Neural cell (in vitro differentiated cells): ENCODE results near the gene INSL6. TPM values are rescaled to one million over a fixed set of nuclear protein-coding genes. Genes with fewer than 3 reads are reported as not detected.

Experiments used
- H2AFZ ChIP-seq: fragments of 200-600, 300-800 bp; sonication (generic), shearing (Covaris generic); 2 replicates; pipeline ENCODE4 v1.6.0; 2014; ENCODE audit warnings: low read depth, mild to moderate bottlenecking, antibody characterized with exemption, low read length, moderate library complexity
- H3F3A ChIP-seq: fragments of 200-600 bp; shearing (Covaris generic); 2 replicates; pipeline ENCODE4 v1.6.1; 2016; ENCODE audit warnings: mild to moderate bottlenecking, moderate library complexity, mixed read lengths, antibody characterized with exemption, low read length; ENCODE audit not compliant: insufficient read depth, poor library complexity, severe bottlenecking
- H3K27ac ChIP-seq: fragments of 200-600, 300-800 bp; sonication (generic), shearing (Covaris generic); 2 replicates; pipeline ENCODE4 v1.5.1; 2014; ENCODE audit warnings: mild to moderate bottlenecking, low read length, moderate library complexity
- H3K27me3 ChIP-seq: fragments of 300-800, 200-600 bp; sonication (generic), shearing (Covaris generic); 2 replicates; pipeline ENCODE4 v1.6.0; 2014; ENCODE audit warnings: mild to moderate bottlenecking, low read depth, low read length, moderate library complexity; ENCODE audit not compliant: insufficient read depth
- H3K36me3 ChIP-seq: fragments of 300-800, 200-600 bp; sonication (generic), shearing (Covaris generic); 2 replicates; pipeline ENCODE4 v1.5.1; 2014; ENCODE audit warnings: mild to moderate bottlenecking, antibody characterized with exemption, low read length, moderate library complexity; ENCODE audit not compliant: insufficient read depth
- H3K4me2 ChIP-seq: fragments of 300-800, 200-600 bp; sonication (generic), shearing (Covaris generic); 2 replicates; pipeline ENCODE4 v1.6.0; 2014; ENCODE audit warnings: mild to moderate bottlenecking, low read length
- H3K4me3 ChIP-seq: fragments of 300-800, 200-600 bp; sonication (generic), shearing (Covaris generic); 2 replicates; pipeline ENCODE4 v1.5.1; 2014; ENCODE audit warnings: mild to moderate bottlenecking, low read length, moderate library complexity
- H3K79me2 ChIP-seq: fragments of 200-600 bp; shearing (Covaris generic); replicated peaks from 2 replicates; pipeline ENCODE4 v1.6.0; 2014; ENCODE audit warnings: mild to moderate bottlenecking, low read length, moderate library complexity; ENCODE audit not compliant: insufficient read depth
- H3K9ac ChIP-seq: fragments of 300-800, 200-600 bp; sonication (generic), shearing (Covaris generic); 2 replicates; pipeline ENCODE4 v1.6.1; 2016; ENCODE audit warnings: mild to moderate bottlenecking, low read length, mixed read lengths
- H3K9me2 ChIP-seq: fragments of 200-600 bp; shearing (Covaris generic); 2 replicates; pipeline ENCODE4 v1.6.1; 2016; ENCODE audit warnings: mild to moderate bottlenecking, low read length, mixed read lengths; ENCODE audit not compliant: insufficient read depth
- H3K9me3 ChIP-seq: fragments of 200-600, 300-800 bp; sonication (generic), shearing (Covaris generic); 2 replicates; pipeline ENCODE4 v1.6.1; 2016; ENCODE audit warnings: mild to moderate bottlenecking, mixed run types, low read length, moderate library complexity, mixed read lengths
- H4K20me1 ChIP-seq: fragments of 200-600 bp; shearing (Covaris generic); 2 replicates; pipeline ENCODE4 v1.6.1; 2016; ENCODE audit warnings: mild to moderate bottlenecking, mixed run types; ENCODE audit not compliant: insufficient read depth
- CTCF ChIP-seq: fragments of 450-650 bp; IDR thresholded peaks from 2 replicates; pipeline ENCODE4 v1.5.1; 2014; ENCODE audit warnings: antibody characterized with exemption, mild to moderate bottlenecking, moderate library complexity; ENCODE audit not compliant: poor library complexity, severe bottlenecking
- EP300 ChIP-seq: fragments of 450-650 bp; conservative IDR thresholded peaks from 2 replicates; pipeline ENCODE4 v1.6.1; 2014; ENCODE audit warnings: antibody characterized with exemption, mild to moderate bottlenecking, moderate library complexity; ENCODE audit not compliant: poor library complexity, severe bottlenecking
- EZH2 ChIP-seq: fragments of 200-600, 300-800 bp; shearing (Covaris generic), sonication (generic); IDR thresholded peaks from 2 replicates; pipeline ENCODE4 v1.6.1; 2014; ENCODE audit warnings: antibody characterized with exemption, low read length, borderline replicate concordance, mild to moderate bottlenecking; ENCODE audit not compliant: insufficient read depth, poor library complexity, severe bottlenecking
- MXI1 ChIP-seq: fragments of 450-650 bp; conservative IDR thresholded peaks from 2 replicates; pipeline ENCODE4 v1.6.1; 2014; ENCODE audit warnings: antibody characterized with exemption, mild to moderate bottlenecking; ENCODE audit not compliant: poor library complexity, severe bottlenecking
- POLR2AphosphoS5 ChIP-seq: IDR thresholded peaks from 2 replicates; pipeline ENCODE4 v1.6.1; 2012
- RAD21 ChIP-seq: fragments of 450-650 bp; conservative IDR thresholded peaks from 2 replicates; pipeline ENCODE4 v1.6.1; 2014; ENCODE audit warnings: antibody characterized with exemption, mild to moderate bottlenecking, moderate library complexity
- REST ChIP-seq: IDR thresholded peaks from 2 replicates; pipeline ENCODE4 v1.6.1; 2012; ENCODE audit warnings: borderline replicate concordance
- SMC3 ChIP-seq: fragments of 450-650 bp; conservative IDR thresholded peaks from 2 replicates; pipeline ENCODE4 v1.6.1; 2014; ENCODE audit warnings: antibody characterized with exemption, mild to moderate bottlenecking, moderate library complexity; ENCODE audit not compliant: poor library complexity
- TAF1 ChIP-seq: IDR thresholded peaks from 2 replicates; pipeline ENCODE4 v1.6.1; 2012; ENCODE audit warnings: low read depth
- polyA plus RNA-seq: library from polyadenylated mRNA; depleted of rRNA; stranded (reverse); fragments of >200 nt; gene quantifications from 2 replicates; pipeline ENCODE4 v1.2.3, GENCODE V29; 2014

The INSL6 gene
- polyA plus RNA-seq, 1 donor from 2014 or later: not detected

- no peak overlapping the region for H3K27ac ChIP-seq
- H3K27me3 ChIP-seq: no peaks in the 10 kb centered on the region
Measured at GRCh38 chr9:5230554-5230953, 45.1 kb upstream of the INSL6 start.

GRCh38 chr9:5205071-5205470, 19.6 kb upstream of the INSL6 start:
- no peaks in the 10 kb centered on the region for H3K36me3 ChIP-seq
- H3K9me2 ChIP-seq: no peaks in the 10 kb centered on the region
- H3K4me3 ChIP-seq: no peak overlapping the region
- H2AFZ ChIP-seq: no peak overlapping the region
- no peaks in the 10 kb centered on the region for H3K79me2 ChIP-seq
- H3K27me3 ChIP-seq: no peaks in the 10 kb centered on the region
- no peaks in the 10 kb centered on the region for H4K20me1 ChIP-seq
- H3K27ac ChIP-seq: no peak overlapping the region
- no peak overlapping the region for H3K9ac ChIP-seq
- TF ChIP-seq EP300 (no peak), MXI1 (no peak)
- no peak overlapping the region for H3K4me2 ChIP-seq
- no peaks in the 10 kb centered on the region for H3F3A ChIP-seq
- H3K9me3 ChIP-seq: no peaks in the 10 kb centered on the region

More at GRCh38 chr9:5230554-5230953, 45.1 kb upstream of the INSL6 start:
- Histone ChIP-seq H3K9ac (no peak overlapping the region), H3F3A (no peaks in the 10 kb centered on the region), H2AFZ (no peak overlapping the region), H3K9me2 (no peaks in the 10 kb centered on the region), H3K4me2 (no peak overlapping the region), H3K9me3 (no peaks in the 10 kb centered on the region), H3K36me3 (no peaks in the 10 kb centered on the region), H4K20me1 (no peaks in the 10 kb centered on the region), H3K4me3 (no peak overlapping the region), H3K79me2 (no peaks in the 10 kb centered on the region)
- TF ChIP-seq EZH2: no peak
- no peak for TF ChIP-seq EP300
- TF ChIP-seq TAF1: no peak
- no peak for TF ChIP-seq SMC3
- TF ChIP-seq REST: no peak
- no peak for TF ChIP-seq MXI1
- no peak for TF ChIP-seq CTCF
- TF ChIP-seq POLR2AphosphoS5: no peak
- no peak for TF ChIP-seq RAD21

- H3K27me3 ChIP-seq: no peaks in the 10 kb centered on the region
- no peaks in the 10 kb centered on the region for H4K20me1 ChIP-seq
- no peak overlapping the region for H3K9ac ChIP-seq
- H3F3A ChIP-seq: no peaks in the 10 kb centered on the region
- H3K79me2 ChIP-seq: no peaks in the 10 kb centered on the region
- no peak overlapping the region for H3K4me2 ChIP-seq
- no peak overlapping the region for H2AFZ ChIP-seq
- no peak for TF ChIP-seq EP300
- TF ChIP-seq POLR2AphosphoS5: no peak
- H3K27ac ChIP-seq: no peak overlapping the region
- H3K9me3 ChIP-seq: no peaks in the 10 kb centered on the region
- H3K36me3 ChIP-seq: no peaks in the 10 kb centered on the region
- H3K9me2 ChIP-seq: no peaks in the 10 kb centered on the region
- H3K4me3 ChIP-seq: no peak overlapping the region
Measured at GRCh38 chr9:5195463-5195862, 10.0 kb upstream of the INSL6 start.
